Keratinocyte (primary cell): ENCODE results near the gene DPEP2NB. TPM values are rescaled to one million over a fixed set of nuclear protein-coding genes. Genes with fewer than 3 reads are reported as not detected.

Experiments
- DNase-seq: peaks from one replicate; pipeline ENCODE4 v3.0.0-alpha.2; 2011; ENCODE audit warnings: low read depth, missing footprints, low spot score
- FAIRE-seq: peaks from 2 replicates; lab custom pipeline; 2011; peaks lifted over from hg19 to GRCh38; lab: Jason Lieb, UNC
- H2AFZ ChIP-seq: 2 replicates; pipeline ENCODE4 v1.6.0; 2012; ENCODE audit warnings: low read length, control low read depth, inconsistent platforms; ENCODE audit not compliant: control insufficient read depth
- H3K27ac ChIP-seq: 2 replicates; pipeline ENCODE4 v1.5.1; 2011; ENCODE audit warnings: low read length; ENCODE audit not compliant: control insufficient read depth, insufficient read depth
- H3K27me3 ChIP-seq: 3 replicates; pipeline ENCODE4 v1.6.0; 2011; ENCODE audit warnings: low read length; ENCODE audit not compliant: control insufficient read depth, insufficient read depth; ENCODE audit errors: extremely low read depth
- H3K36me3 ChIP-seq, 2 experiments: 2 replicates in 1 of 2; 3 replicates in 1 of 2; pipeline ENCODE4 v1.5.1; 2011; ENCODE audit warnings: low read length in 2 of 2, mild to moderate bottlenecking in 1 of 2; ENCODE audit not compliant: control insufficient read depth in 2 of 2, insufficient read depth in 2 of 2; ENCODE audit errors: extremely low read depth in 1 of 2
- H3K4me1 ChIP-seq: 3 replicates; pipeline ENCODE4 v1.5.1; 2011; ENCODE audit warnings: low read length; ENCODE audit not compliant: control insufficient read depth, insufficient read depth; ENCODE audit errors: extremely low read depth
- H3K4me2 ChIP-seq: 3 replicates; pipeline ENCODE4 v1.6.0; 2011; ENCODE audit warnings: low read depth, low read length; ENCODE audit not compliant: control insufficient read depth, insufficient read depth; ENCODE audit errors: extremely low read depth
- H3K4me3 ChIP-seq, 3 experiments: fragments of 200-600 bp in 1 of 3; sonication (generic) in 1 of 3; 2 replicates in 2 of 3; 3 replicates in 1 of 3; pipeline ENCODE4 v1.5.1; 2011 to 2016; ENCODE audit warnings: low read length in 3 of 3, mild to moderate bottlenecking in 3 of 3, control low read depth in 2 of 3, inconsistent platforms in 1 of 3, low read depth in 1 of 3, mixed read lengths in 1 of 3, mixed run types in 1 of 3, moderate library complexity in 1 of 3; ENCODE audit not compliant: control insufficient read depth in 2 of 3, insufficient read depth in 2 of 3; ENCODE audit errors: extremely low read depth in 1 of 3
- H3K79me2 ChIP-seq: 2 replicates; pipeline ENCODE4 v1.6.0; 2012; ENCODE audit warnings: low read length; ENCODE audit not compliant: control insufficient read depth, insufficient read depth
- H3K9ac ChIP-seq: 3 replicates; pipeline ENCODE4 v1.6.0; 2011; ENCODE audit warnings: low read length; ENCODE audit not compliant: control insufficient read depth, insufficient read depth; ENCODE audit errors: extremely low read depth
- H3K9me1 ChIP-seq: 3 replicates; pipeline ENCODE4 v1.6.0; 2011; ENCODE audit warnings: low read length; ENCODE audit not compliant: control insufficient read depth, insufficient read depth; ENCODE audit errors: extremely low read depth
- H3K9me3 ChIP-seq: 2 replicates; pipeline ENCODE4 v1.5.1; 2012; ENCODE audit warnings: low read depth, low read length; ENCODE audit not compliant: control insufficient read depth
- H4K20me1 ChIP-seq: 3 replicates; pipeline ENCODE4 v1.6.0; 2011; ENCODE audit warnings: low read length; ENCODE audit not compliant: control insufficient read depth, insufficient read depth; ENCODE audit errors: extremely low read depth
- CTCF ChIP-seq, 3 experiments: IDR thresholded peaks in 1 of 3; conservative IDR thresholded peaks in 1 of 3; optimal IDR thresholded peaks in 1 of 3; 2 replicates in 2 of 3; 3 replicates in 1 of 3; pipeline versions ENCODE3 to v1.5.1; 2011; ENCODE audit warnings: low read length in 3 of 3, mild to moderate bottlenecking in 3 of 3, moderate library complexity in 2 of 3, control low read depth in 1 of 3, inconsistent platforms in 1 of 3; ENCODE audit not compliant: insufficient read depth in 2 of 3; ENCODE audit errors: extremely low read depth in 1 of 3
- EZH2 ChIP-seq: IDR thresholded peaks from one replicate; pipeline ENCODE4 v1.6.1; 2012; ENCODE audit warnings: inconsistent platforms, mild to moderate bottlenecking, low read length, moderate library complexity
- dilution Hi-C: fragments of 300-500 bp; cut with MboI; formaldehyde crosslinking; loops from one replicate; pipeline ENCODE4 v1.7.0; 2020; ENCODE audit warnings: low sequenced_read_pairs; ENCODE audit not compliant: extremely low pct_ligation_motif_present
- polyA plus RNA-seq, 5 experiments: library from polyadenylated mRNA; depleted of rRNA in 3 of 5; stranded (reverse) in 3 of 5; stranded (forward) in 1 of 5; unstranded in 1 of 5; fragments of >200 nt; gene quantifications; 1 replicate in 1 of 5; 2 replicates in 3 of 5; 3 replicates in 1 of 5; pipeline versions ENCODE4 v1.2.1 to v1.2.3, GENCODE V29; 2011 to 2012; ENCODE audit warnings: missing spikeins in 2 of 5, low read depth in 1 of 5, low replicate concordance in 1 of 5

The DPEP2NB gene
- polyA plus RNA-seq, 1 donor (not counting 4 experiments of a cell fraction or from before 2014, with no cell fraction given) = 0.05 TPM

- peak; percentile 49 for DNase-seq
- Histone ChIP-seq H3K9me3 (no peaks in the 10 kb centered on the region), H3K79me2 (peaks cover 38% of the 10 kb centered on the region), H3K36me3 (peaks cover 2 to 24% of the 10 kb centered on the region in 2 experiments), H3K4me1 (peaks cover 56% of the 10 kb centered on the region), H3K9ac (peak overlapping the region; percentile 94), H2AFZ (no peak overlapping the region), H4K20me1 (no peaks in the 10 kb centered on the region), H3K4me2 (peak overlapping the region; percentile 83), H3K27me3 (no peaks in the 10 kb centered on the region), H3K27ac (peak overlapping the region; percentile 89), H3K9me1 (no peaks in the 10 kb centered on the region), H3K4me3 (peak overlapping the region; percentile 64 to 91 (median 73))
- dilution Hi-C loops = no loop called here
- peak; percentile 52 for FAIRE-seq
- peak in 1 of 3 experiments; percentile 2 for TF ChIP-seq CTCF (optimal IDR thresholded peaks at IDR 0.05 in 1 of 3, IDR thresholded peaks at IDR 0.05 in 1 of 3, conservative IDR thresholded peaks at IDR 0.05 in 1 of 3; ENCODE audit: extremely low read depth in 1 of 3, insufficient read depth in 2 of 3, low read length in 3 of 3)
- TF ChIP-seq EZH2 = no peak
Measured at GRCh38 chr16:67967183-67967957, 48.3 kb downstream of the DPEP2NB start.

GRCh38 chr16:67966549-67967182, 49.0 kb downstream of the DPEP2NB start:
- DNase-seq = peak; percentile 85
- peak; percentile 69 for FAIRE-seq
- Histone ChIP-seq H3K4me3 (peak overlapping the region; percentile 64 to 91 (median 73)), H3K36me3 (peaks cover 2 to 30% of the 10 kb centered on the region in 2 experiments), H2AFZ (no peak overlapping the region), H3K9me3 (no peaks in the 10 kb centered on the region), H3K4me2 (peak overlapping the region; percentile 83), H4K20me1 (peaks cover 5% of the 10 kb centered on the region), H3K27me3 (no peaks in the 10 kb centered on the region), H3K4me1 (peaks cover 63% of the 10 kb centered on the region), H3K79me2 (peaks cover 38% of the 10 kb centered on the region), H3K27ac (peak overlapping the region; percentile 89), H3K9me1 (peaks cover 4% of the 10 kb centered on the region), H3K9ac (peak overlapping the region; percentile 94)
- dilution Hi-C loops = no loop called here
- TF ChIP-seq EZH2 (no peak), CTCF (optimal IDR thresholded peaks at IDR 0.05 in 1 of 3, IDR thresholded peaks at IDR 0.05 in 1 of 3, conservative IDR thresholded peaks at IDR 0.05 in 1 of 3; ENCODE audit: extremely low read depth in 1 of 3, insufficient read depth in 2 of 3, low read length in 3 of 3) (no peak)
